ENCODE data around the gene GTF2A2.

- TF ChIP-seq CTCF (IDR thresholded peaks at IDR 0.05) (peak; percentile 28), EZH2 (IDR thresholded peaks at IDR 0.05; ENCODE audit: borderline replicate concordance, insufficient read depth, low read depth, low read length, poor library complexity, severe bottlenecking) (no peak)
These were observed 35.0 kb downstream of the GTF2A2 start for GRCh38 chr15:59622289-59622688.

Measured in B cell (primary cell).